GM18498 (cell line): ENCODE data around the gene CCDC28B.
A peak's percentile ranks its signal among the peaks of the same experiment; 100 is the strongest.
"Not testable (repeated sequence)": the region's sequence is repeated elsewhere in the genome, so short reads cannot be mapped to it uniquely, and the experiment has no call there.

Experiments
- ATAC-seq: cut with Tn5 transposase; IDR thresholded peaks from one replicate; pipeline ENCODE4 v1.9.1; 2021; ENCODE audit warnings: mild to moderate bottlenecking, moderate library complexity; ENCODE audit not compliant: unreplicated experiment

The CCDC28B gene

DNA sequence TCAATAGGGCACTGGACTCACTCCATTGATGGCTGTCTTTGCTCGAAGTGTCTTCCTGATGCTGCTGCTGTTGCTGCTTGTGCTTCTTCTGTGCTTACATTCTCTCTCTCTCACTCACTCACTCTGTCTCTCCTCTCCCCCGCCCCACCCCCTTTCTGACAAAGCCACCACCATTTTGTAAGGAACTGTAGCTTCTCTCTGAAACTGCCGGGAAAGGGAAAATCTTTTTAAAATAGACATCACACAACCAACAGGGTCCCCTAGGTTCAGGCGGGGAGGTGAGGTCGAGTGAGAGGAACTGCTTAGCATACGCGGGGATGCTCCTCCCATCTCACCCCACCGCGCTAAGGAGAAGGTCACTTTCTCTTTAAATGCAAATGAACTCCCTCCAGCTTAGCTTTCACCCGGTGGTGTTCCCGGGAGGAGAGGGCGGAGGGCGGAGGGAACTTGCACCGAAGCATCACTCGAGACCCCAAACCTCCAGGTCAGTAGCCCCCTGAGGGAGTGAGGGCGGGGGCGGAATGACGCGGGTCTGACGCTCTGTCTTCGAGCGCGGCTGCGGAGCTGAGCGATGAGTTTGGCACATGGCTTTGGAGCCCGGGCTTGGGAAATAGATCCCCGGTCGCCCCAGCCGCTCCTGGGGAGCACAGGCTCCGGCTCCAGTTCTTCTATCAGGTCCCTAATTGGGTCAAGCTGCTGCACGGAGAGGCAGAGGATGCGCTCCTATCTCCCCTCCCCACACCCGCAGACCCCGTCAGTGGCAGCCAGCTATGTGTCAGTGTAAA lies at the start of gene CCDC28B:
CCDC28B (plus strand) TSS at position 370 of the 785 bp plus-strand sequence. CDS start 1,341 bp downstream, outside the sequence.
- ATAC-seq: peak; percentile 37

DNA sequence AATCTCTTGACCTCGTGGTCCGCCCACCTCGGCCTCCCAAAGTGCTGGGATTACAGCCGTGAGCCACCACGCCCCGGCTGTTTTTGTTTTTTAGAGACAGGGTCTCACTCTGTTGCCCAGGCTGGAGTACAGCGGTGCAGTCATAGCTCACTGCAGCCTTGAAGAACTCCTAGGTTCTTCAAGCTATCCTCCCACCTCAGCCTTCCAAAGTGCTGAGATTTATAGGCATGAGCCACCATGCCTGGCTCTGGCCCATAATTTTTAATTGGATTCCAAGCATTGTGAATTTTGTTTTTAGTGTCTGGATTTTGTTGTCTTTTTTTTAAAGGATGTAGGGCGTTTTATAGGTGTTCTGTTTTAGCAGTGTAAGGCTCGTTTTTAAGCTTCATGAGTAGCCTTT lies 49.5 kb upstream of the CCDC28B start:
- ATAC-seq: no peak

DNA sequence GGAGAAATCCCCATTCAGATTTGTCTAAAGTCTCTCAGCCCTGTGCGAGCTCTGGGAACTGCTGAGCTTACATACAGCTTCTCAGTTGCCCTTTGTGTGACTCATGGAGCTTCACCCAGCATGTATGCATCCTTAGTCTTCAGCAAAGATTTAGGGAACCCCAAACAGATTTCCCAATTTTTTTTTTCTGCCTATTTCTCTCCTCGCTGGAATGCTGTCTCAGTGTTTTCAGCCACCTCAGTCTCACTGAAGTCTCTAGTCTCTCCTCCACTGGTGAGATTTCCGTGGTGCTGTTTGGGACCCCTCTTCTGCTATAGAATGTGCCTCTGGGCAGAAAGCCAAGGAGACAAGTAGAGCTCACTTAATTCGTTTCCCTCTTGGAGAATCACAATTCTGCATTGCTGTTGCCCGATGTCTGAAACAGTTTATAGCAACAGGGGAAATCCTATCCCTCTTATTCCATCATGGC lies 49.0 kb upstream of the CCDC28B start:
- no peak for ATAC-seq

- no peak for ATAC-seq
Observed at GRCh38 chr1:32159189-32159588, 41.2 kb upstream of the CCDC28B start.

- ATAC-seq: no peak
Observed at GRCh38 chr1:32163405-32163804, 37.0 kb upstream of the CCDC28B start.

- ATAC-seq: not testable (repeated sequence)
Observed at GRCh38 chr1:32165633-32166032, 34.8 kb upstream of the CCDC28B start.

- ATAC-seq: no peak
Observed at GRCh38 chr1:32170991-32171390, 29.4 kb upstream of the CCDC28B start.

- ATAC-seq: no peak
Observed at GRCh38 chr1:32172621-32173245, 27.7 kb upstream of the CCDC28B start.

GRCh38 chr1:32178380-32179192 lies 21.8 kb upstream of the CCDC28B start:
- no peak for ATAC-seq

GRCh38 chr1:32179193-32179442 lies 21.3 kb upstream of the CCDC28B start:
- ATAC-seq: no peak

DNA sequence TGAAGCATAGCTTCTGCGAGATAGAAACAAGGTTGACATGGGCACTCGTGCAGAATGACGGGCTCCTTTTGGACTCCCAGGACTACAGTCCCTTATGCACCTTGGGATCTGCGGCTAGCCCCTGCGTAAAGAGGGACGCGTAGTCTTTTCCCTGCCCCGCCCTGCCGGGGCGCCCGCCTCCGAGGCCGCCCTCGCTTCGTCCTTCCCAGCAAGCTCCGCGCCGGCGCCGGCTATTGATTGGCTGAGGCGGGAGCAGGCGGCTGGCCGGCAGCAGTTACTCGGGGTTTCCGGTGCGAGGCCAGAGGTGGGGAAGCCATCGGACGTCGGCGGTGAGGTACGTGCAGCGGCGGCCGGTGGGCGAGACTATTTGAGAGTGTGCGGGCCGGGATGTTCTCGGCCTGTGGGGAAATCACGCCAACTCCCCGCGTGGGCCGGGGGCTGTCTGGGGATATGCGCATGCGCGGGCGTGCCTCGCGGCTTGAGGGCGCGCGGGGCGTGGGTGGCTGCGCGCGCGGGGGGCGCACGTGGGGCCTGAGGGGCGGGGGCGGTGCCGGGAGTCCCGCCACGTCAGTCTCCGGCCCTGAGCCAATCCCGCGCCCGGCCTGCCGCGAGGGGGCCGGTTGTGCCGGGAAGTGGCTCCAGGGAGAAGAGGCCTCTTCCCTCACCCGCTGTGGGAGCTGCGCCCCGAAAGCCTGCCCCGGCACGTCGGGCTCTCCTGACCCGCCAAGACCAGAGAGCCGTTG lies 20.8 kb upstream of the CCDC28B start, which contains the start of gene TXLNA:
TXLNA (plus strand) TSS at position 233 of the 743 bp plus-strand sequence. CDS start 671 bp downstream, outside the sequence.
- ATAC-seq: peak; percentile 88

DNA sequence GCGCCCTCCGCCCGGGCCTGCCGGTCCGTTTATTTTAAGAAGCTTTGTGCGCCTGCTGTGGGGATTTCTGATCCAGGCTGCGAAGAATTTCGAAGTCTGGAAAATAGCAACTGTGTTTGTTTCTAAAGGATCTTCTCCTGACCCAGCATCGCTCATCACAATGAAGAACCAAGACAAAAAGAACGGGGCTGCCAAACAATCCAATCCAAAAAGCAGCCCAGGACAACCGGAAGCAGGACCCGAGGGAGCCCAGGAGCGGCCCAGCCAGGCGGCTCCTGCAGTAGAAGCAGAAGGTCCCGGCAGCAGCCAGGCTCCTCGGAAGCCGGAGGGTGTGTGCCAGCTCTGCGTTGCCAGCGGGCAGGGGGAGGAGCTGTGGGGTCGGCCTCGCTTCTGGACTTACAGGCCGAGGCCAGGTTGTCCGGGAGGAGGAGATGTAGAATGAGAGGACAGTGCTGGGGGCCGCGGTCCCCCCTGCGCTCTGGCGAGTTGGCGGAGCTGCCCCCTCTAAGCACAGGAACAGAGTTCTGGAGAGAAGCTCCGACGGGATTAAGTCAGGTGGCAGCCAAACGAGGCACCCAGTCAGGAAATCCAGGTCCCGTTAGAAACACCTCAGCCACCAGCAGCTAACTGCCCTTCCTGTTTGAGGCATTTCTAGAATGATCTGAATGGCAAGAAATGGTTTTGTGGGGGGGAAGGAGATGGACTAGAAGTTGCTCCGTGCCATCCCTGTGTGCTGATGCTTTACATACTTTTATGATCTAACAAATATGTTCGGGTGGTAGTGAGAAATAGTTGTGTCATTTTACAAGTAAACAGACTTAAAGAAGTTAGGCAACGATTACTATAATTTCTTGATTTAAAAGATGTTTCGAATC lies 20.0 kb upstream of the CCDC28B start:
- ATAC-seq: no peak

GRCh38 chr1:32181065-32181464 lies 19.3 kb upstream of the CCDC28B start:
- ATAC-seq: no peak

GRCh38 chr1:32181563-32181962 lies 18.8 kb upstream of the CCDC28B start:
- no peak for ATAC-seq

- no peak for ATAC-seq
Observed at GRCh38 chr1:32182060-32182459, 18.3 kb upstream of the CCDC28B start.

GRCh38 chr1:32184650-32185049 lies 15.7 kb upstream of the CCDC28B start:
- ATAC-seq: no peak

GRCh38 chr1:32186077-32186476 lies 14.3 kb upstream of the CCDC28B start:
- no peak for ATAC-seq

DNA sequence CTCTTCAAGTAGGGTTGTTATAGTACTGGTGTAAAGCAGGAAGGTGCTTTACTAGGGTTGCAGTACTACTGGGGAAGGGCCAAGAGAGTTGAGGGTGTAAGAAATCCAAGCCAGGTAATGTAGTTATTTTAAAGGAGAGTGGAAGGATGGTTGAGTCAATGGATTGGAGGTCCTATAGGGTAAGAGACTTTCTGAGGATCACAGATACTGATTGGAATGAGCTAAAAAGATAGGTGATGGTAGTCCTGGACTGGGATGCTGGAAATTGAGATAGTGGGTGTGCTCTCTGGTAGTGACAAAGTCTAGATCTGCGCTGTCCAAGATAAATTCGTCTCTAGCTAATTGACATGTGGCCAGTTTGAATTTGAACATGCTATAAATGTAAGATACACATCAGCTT lies 13.9 kb upstream of the CCDC28B start:
- ATAC-seq: no peak

GRCh38 chr1:32187850-32188249 lies 12.5 kb upstream of the CCDC28B start:
- ATAC-seq: no peak
